Stimulated activated CD8-positive, alpha-beta memory T cell treated with anti-CD3 and anti-CD28 coated beads, Interleukin-15, amount 100 ng/mL, for 1 hour (primary cell): Measurements from ENCODE around the gene TTYH2.

Experiments
- DNase-seq: peaks from one replicate; pipeline ENCODE4 v3.0.0-alpha.2; 2020; ENCODE audit warnings: low read depth

TTYH2 gene

DNA sequence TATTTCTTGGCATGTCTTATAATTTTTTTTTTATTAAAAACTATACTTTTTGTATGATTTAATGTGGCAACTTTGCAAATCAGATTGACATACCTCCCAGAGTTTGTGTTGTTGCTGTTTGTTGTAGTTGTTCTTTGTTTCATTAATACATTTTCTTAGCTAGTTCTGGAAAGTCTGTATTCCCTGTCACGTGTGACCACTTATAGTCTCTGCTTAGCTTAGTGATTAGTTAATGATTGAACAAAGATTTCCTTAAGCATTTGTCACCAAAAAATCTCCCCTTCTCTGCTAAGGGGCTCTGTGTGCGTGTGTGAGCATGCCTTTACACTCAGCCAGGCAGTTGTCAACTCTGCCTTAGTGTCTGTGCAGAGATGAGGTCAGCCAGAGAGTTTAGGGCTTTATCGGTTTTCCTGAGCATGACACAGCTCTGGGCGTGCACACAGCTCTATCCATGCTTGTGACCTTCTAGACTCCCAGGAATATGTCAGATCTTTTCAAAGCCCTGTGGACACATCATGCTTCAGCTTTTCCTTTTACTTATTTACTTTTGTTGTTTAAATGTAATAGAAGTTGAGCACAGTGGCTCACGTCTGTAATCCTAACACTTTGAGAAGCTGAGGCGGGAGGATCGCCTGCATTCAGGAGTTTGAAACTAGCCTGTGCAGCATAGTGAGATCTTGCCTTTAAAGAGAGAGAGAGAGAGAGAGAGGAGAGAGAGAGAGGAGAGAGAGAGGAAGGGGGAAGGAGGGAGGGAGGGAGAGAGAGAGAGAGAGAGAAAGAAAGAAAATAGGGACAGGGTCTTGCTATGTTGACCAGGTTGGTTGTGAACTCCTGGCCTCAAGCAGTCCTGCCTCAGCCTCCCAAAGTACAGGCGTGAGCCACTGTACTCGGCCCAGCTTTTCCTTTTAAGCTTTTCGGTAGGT, 82.5 kb downstream of the TTYH2 start:
- no peak for DNase-seq

DNA sequence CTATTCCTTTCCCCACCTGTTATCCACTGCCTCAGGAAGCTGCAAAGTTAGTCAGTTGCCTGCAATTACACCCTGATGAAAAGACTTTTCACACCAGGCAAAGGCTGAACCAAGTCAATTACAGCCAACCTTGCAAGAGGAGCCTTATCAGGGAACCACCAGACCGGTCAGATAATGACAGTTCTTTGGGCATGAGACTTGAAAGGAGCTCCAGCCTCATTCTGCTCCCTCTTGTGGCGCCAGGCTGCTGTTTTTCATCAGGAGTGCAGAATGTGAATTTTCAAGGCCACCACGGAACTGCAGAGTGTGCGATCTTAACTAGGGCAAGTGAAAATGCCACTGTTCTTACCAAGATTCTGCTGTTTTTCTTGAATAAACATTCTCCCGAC, 83.2 kb downstream of the TTYH2 start:
- DNase-seq = no peak

DNA sequence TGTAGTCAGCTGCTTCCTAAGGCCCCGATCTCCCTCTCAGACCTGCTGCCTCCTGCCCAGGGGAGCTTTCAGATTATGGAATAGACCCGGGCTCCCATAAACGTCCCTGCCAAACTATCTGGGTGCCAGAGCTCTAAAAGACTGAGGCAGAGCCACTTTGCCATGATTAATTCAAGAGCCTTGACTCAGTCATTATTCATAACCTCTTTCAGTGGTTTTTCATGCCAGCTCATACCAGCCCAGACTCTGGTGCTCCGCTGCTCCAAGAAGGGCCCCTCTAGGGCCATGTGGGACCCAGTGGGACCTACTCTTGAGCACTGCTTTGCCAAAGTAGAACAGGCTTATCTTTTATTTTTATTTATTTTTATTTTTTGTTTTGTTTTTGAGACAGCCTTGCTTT, 84.6 kb downstream of the TTYH2 start:
- DNase-seq = no peak

DNA sequence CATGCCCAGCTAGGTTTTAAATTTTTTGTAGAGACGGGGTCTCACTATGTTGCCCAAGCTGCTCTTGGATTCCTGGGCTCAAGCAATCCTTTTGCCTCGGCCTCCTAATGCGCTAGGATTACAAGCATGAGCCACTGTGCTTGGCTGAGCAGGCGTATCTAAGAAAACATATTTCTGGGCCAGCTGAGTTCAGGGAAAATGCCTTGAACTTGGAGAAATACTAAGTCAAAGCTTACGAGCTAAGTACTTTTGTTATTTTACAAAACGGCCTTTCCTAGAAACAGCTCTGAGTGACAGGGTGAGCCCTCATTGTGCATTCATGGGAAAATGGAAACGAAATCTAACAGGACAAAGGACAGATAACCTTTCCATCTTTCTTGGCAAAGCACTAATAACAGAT, 85.4 kb downstream of the TTYH2 start:
- no peak for DNase-seq

DNA sequence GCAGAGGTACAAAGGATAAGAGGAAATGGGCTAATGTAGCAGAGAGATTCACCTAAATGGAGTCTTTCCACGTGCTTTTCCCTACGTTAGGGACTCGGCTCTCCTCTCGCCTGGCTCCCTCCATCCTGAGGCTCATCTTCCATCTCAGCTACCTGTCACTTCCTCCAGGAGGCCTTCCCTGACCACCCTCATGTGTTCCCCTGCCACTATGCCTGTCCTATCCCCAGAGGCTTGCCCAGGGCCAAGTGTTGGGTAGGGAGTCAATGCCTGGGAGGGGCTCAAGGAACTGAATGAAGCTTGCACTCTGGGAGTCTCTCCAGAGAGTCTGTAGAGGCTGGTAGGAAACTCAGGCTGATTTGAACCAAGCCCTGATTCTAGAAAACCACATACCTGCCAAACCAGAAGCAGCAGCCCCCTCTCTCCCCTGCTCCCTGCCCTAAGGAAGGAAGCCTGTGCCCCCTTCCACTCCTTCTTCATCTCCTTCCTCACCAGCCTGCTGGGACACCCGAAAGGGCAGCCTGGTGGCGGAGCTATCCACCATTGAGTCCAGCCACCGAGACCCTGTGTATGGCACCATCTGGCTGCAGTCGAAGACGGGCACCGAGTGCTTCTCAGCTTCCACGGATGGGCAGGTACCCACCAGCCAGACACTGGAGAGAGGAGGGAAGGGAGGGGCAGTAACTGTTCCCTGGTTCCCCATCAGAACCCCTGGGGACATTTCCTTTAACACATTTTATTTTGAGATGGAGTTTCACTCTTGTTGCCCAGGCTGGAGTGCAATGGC, 86.0 kb downstream of the TTYH2 start:
- DNase-seq = no peak

DNA sequence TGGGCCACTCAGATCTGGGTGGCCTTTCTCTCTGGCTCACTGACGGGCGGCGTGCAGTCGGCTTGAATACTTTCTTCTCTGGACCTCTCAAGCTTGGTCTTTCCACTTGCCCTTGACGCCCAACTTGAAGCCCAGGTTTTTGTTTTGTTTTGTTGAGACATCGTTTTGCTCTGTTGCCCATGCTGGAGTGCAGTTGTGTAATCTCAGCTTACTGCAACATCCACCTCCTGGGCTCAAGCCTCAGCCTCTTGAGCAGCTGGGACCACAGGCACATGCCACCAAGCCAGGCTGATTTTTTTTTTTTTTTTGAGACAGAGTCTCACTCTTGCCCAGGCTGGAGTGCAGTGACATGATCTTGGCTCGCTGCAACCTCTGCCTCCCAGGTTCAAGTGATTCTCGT, 89.9 kb downstream of the TTYH2 start:
- DNase-seq = no peak

DNA sequence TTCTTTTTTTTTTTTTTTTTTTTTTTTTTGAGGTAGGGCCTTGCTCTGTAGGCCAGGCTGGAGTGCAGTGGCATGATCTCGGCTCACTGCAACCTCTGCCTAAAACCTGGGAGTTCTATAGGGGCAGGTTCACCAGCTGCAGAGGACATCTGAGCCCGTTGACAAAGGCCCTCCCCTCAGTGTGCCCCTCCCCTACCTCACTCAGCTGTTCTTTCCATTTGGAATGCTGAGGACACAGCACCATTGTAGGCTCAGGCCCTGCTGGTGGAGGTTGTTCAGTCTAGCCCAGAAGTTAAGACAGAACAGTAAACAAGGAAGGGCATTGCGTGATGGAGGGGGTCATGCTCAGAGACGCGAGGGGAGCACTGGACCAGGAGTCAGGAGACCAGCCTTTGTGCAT, 90.8 kb downstream of the TTYH2 start:
- no peak for DNase-seq

DNA sequence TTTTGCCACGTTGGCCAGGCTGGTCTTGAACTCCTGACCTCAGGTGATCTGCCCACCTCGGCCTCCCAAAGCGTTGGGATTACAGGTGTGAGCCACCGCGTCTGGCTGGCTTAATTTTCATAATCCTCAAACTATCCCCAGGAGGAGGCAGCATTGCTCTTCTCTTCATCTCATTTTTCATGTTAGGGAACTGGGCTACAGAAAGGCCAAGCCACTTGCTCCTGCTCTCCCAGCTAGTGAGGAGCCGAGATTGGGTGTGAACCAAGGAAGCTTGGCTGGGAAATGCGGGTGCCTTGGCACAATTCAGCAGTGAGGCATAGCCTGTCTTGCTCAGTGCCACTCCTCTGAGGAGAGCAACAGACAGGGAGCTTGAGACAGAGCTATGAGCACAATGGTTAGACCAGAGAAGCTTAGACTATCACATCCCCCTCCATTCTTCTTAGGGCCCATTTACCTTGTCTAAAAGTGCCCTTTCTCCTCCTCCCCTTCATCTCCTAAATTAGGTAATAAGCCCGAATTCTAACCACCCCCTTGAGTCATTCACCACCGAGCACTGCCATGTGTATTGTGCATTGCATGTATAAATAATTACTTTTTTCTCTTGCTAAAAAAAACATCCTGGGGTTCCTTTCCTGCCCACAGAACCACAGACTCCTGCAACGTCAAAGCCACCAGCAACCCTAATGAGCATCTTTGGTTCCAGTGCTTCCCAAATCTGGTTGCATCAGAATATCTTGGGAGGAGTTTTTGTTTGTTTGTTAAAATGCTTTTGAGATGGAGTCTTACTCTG, 92.7 kb downstream of the TTYH2 start:
- DNase-seq = no peak

DNA sequence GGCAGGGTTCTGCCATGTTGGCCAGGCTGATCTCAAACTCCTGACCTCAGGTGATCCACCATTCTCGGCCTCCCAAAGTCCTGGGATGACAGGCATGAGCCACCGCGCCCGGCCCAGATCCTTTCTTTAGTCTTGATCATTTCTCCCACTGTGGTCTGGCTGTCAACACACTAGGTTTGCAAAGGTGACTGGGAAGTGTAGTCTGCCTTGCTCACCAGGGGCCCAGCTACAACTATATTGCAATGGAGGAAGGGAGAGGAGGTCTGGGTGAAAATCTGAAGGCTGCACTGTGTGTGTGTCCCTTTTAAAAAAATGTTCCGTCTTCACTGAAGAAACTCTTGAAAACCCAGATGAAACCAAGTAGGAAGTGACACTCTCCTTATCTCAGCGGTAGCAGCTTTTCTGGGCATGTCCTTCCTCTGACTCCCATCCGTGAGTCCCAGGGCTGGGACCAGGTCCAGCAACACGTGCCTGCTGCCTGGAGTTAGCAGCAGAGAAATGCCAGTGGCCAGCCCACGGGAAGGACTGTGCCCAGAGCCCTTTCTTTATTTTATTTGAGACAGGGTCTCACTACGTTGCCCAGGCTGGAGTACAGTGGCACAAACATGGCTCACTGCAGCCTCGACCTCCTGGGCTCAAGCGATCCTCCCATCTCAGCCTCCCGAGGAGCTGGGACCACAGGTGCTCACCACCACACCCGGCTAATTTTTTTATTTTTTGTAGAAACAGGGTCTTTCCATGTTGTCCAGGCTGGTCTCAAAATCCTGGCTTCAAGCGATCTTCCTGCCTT, 94.8 kb downstream of the TTYH2 start:
- no peak for DNase-seq

DNA sequence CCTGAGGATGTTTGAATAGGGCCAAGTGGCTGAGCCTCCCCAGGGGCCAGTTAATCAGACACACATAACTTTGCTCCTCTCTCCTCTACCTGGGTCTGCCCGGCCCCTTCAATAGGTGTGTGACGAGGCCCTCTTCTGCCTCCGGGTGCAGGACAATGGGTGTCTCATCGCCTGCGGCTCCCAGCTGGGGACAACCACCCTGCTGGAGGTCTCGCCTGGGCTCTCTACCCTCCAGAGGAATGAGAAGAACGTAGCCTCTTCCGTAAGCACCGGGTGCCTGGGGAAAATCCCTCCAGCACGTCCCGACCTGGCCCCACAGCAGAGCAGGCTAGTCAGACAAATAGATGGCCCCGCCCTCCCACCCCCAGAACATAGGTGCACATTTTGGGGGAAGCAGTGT, 96.5 kb downstream of the TTYH2 start:
- DNase-seq = no peak
